ENCODE results near the gene AQP5.
A peak's percentile ranks its signal among the peaks of the same experiment; 100 is the strongest.

The AQP5 gene

DNA sequence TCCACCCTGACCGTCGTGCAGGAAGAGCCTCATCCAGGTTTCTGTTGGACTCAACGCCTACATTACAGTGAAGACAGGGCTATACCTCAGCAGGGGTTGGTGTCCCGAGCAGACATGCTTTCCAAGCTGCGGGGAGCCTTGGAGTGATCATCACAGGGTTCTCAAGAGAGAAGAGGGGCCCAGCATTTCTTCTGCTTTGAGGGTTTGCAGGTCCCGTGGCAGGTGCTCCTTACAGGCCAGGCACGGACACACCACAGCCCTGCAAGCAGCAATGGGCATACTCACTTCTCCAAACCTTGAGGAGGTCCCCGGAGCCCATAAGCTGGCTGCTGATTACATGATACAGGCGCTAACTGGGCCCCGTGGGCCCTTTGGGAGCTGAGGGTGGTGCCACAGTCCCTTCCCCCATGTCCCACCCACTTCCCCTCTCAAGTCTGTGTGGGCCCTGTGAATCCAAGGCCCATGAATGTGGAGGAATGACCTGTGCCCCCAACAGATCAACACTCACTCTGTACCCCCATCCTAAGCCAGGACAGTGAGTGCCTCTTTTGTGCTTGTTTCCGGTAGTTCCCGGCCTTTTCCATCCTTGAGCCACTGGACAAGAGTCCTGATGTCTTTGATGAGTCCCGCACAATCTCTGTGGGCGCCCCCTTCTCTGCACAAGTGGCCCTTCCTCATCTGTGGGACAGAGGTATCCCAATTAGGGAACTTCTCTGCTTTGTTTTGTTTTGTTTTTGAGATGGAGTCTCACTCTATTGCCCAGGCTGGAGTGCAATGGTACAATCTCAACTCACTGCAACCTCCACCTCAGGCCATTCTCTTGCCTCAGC, 10.0 kb upstream of the AQP5 start:
- Histone ChIP-seq H3K36me3 (ENCODE audit: control insufficient read depth in 1 of 2, insufficient read depth in 2 of 2, low read depth in 1 of 2, low read length in 2 of 2) (no peaks in the 10 kb centered on the region), H3K79me1 (replicated peaks; ENCODE audit: low read length, poor library complexity, severe bottlenecking) (no peaks in the 10 kb centered on the region), H2BK120ac (ENCODE audit: low read depth, low read length) (no peak overlapping the region), H2BK12ac (ENCODE audit: low read length in 2 of 2) (no peak overlapping the region), H2BK15ac (ENCODE audit: low read depth, poor library complexity, severe bottlenecking) (no peak overlapping the region), H3K4ac (ENCODE audit: low read depth in 1 of 2, low read length in 2 of 2) (no peak overlapping the region), H2AK5ac (ENCODE audit: low read length, severe bottlenecking) (no peak overlapping the region), H3K4me2 (ENCODE audit: low read length, poor library complexity, severe bottlenecking) (no peak overlapping the region), H2AFZ (ENCODE audit: low read depth, low read length) (no peak overlapping the region), H3K14ac (ENCODE audit: low read length in 2 of 2) (no peak overlapping the region), H4K91ac (ENCODE audit: low read length) (no peak overlapping the region), H3K27me3 (ENCODE audit: control insufficient read depth in 1 of 2, insufficient read depth in 1 of 2, low read length in 2 of 2) (peaks cover 62 to 63% of the 10 kb centered on the region in 2 experiments), H3K4me1 (ENCODE audit: control insufficient read depth, insufficient read depth, low read depth, low read length) (peaks cover 2% of the 10 kb centered on the region), H4K8ac (ENCODE audit: low read length) (no peak overlapping the region), H3K9me3 (ENCODE audit: control insufficient read depth, low read length) (no peaks in the 10 kb centered on the region), H3K23ac (ENCODE audit: low read length in 2 of 2) (no peak overlapping the region), H3K4me3 (ENCODE audit: insufficient read depth in 1 of 2, low read depth in 1 of 2, low read length in 2 of 2) (no peak overlapping the region), H3K18ac (ENCODE audit: low read depth in 1 of 2, low read length in 2 of 2) (no peak overlapping the region), H3K9ac (ENCODE audit: low read length) (no peak overlapping the region), H3K27ac (ENCODE audit: low read length, poor library complexity, severe bottlenecking) (no peak overlapping the region), H2BK5ac (ENCODE audit: low read depth, low read length, poor library complexity, severe bottlenecking) (no peak overlapping the region)
- WGBS = 79% methylated on average over 14 of the region's 14 CpGs
- no peak for DNase-seq

DNA sequence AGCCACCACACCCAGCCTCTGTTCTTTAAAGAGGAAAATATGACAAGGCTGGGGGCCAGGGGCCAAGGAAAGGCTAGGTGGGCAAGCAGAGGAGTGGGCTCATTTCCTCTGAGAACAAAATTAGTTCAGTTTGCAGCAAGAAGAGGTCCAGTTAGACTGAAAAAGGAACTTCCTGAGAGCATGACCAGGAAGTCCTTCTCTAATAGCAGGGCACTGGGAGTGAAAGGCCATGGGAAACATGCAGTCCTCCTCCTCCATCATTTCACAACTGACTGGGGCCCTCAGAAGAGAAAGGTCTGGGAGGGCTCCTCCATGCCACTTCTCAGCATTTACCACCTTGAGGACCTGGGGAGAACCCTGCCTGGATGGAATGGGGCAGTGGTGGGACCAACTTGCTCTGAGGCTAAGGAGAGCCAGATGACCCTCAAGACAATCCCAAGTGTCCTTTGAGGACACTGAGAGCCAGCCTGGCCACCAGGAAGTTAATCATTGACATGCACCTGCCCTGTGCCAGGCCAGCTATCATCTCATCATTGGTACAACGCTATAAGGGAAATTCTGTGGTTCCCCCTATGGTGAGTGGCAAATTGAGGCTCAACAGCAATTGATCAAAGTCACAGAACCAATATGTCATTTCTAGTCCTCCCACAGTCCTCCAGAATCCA, 9.1 kb upstream of the AQP5 start:
- H2BK15ac ChIP-seq (ENCODE audit: low read depth, poor library complexity, severe bottlenecking) = no peak overlapping the region
- no peak for DNase-seq
- H4K8ac ChIP-seq (ENCODE audit: low read length) = no peak overlapping the region
- no peaks in the 10 kb centered on the region for H3K36me3 ChIP-seq (ENCODE audit: control insufficient read depth in 1 of 2, insufficient read depth in 2 of 2, low read depth in 1 of 2, low read length in 2 of 2)
- WGBS = 96% methylated on average over 1 of the region's 1 CpG
- no peak overlapping the region for H3K4ac ChIP-seq (ENCODE audit: low read depth in 1 of 2, low read length in 2 of 2)
- no peak overlapping the region for H3K27ac ChIP-seq (ENCODE audit: low read length, poor library complexity, severe bottlenecking)
- no peak overlapping the region for H2BK12ac ChIP-seq (ENCODE audit: low read length in 2 of 2)
- no peak overlapping the region for H3K14ac ChIP-seq (ENCODE audit: low read length in 2 of 2)
- H3K4me3 ChIP-seq (ENCODE audit: insufficient read depth in 1 of 2, low read depth in 1 of 2, low read length in 2 of 2) = no peak overlapping the region
- no peak overlapping the region for H3K4me2 ChIP-seq (ENCODE audit: low read length, poor library complexity, severe bottlenecking)
- H2AK5ac ChIP-seq (ENCODE audit: low read length, severe bottlenecking) = no peak overlapping the region
- no peaks in the 10 kb centered on the region for H3K9me3 ChIP-seq (ENCODE audit: control insufficient read depth, low read length)
- no peak overlapping the region for H2BK5ac ChIP-seq (ENCODE audit: low read depth, low read length, poor library complexity, severe bottlenecking)
- H3K79me1 ChIP-seq (replicated peaks; ENCODE audit: low read length, poor library complexity, severe bottlenecking) = no peaks in the 10 kb centered on the region
- H3K4me1 ChIP-seq (ENCODE audit: control insufficient read depth, insufficient read depth, low read depth, low read length) = peaks cover 2% of the 10 kb centered on the region
- H3K23ac ChIP-seq (ENCODE audit: low read length in 2 of 2) = no peak overlapping the region
- no peak overlapping the region for H3K9ac ChIP-seq (ENCODE audit: low read length)
- H3K27me3 ChIP-seq (ENCODE audit: control insufficient read depth in 1 of 2, insufficient read depth in 1 of 2, low read length in 2 of 2) = peaks cover 71 to 72% of the 10 kb centered on the region in 2 experiments
- no peak overlapping the region for H2BK120ac ChIP-seq (ENCODE audit: low read depth, low read length)
- H4K91ac ChIP-seq (ENCODE audit: low read length) = peak overlapping the region; percentile 9
- H2AFZ ChIP-seq (ENCODE audit: low read depth, low read length) = no peak overlapping the region
- no peak overlapping the region for H3K18ac ChIP-seq (ENCODE audit: low read depth in 1 of 2, low read length in 2 of 2)

DNA sequence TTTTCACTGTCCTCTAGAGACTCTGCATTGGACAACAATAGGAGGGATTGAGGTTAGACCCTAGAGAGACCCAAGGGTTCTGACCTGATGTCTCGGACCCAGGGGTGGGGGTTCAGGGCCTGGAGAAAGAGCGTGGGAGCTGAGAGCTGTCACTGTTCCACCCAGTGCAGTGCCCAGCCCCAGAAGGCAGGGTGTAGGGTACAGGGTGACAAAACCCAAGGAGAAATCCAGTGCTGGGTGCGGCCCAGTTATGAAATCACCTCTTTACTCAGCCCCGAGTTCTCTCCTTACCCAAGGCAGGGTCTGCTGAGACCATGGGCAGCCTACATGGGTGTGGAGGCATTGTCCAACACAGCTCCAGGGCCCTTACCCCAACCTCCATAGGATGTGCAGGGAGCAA, 8.5 kb upstream of the AQP5 start:
- H3K18ac ChIP-seq (ENCODE audit: low read depth in 1 of 2, low read length in 2 of 2) = no peak overlapping the region
- no peak overlapping the region for H2BK15ac ChIP-seq (ENCODE audit: low read depth, poor library complexity, severe bottlenecking)
- no peak overlapping the region for H3K27ac ChIP-seq (ENCODE audit: low read length, poor library complexity, severe bottlenecking)
- no peak overlapping the region for H2BK120ac ChIP-seq (ENCODE audit: low read depth, low read length)
- no peak overlapping the region for H3K4me3 ChIP-seq (ENCODE audit: insufficient read depth in 1 of 2, low read depth in 1 of 2, low read length in 2 of 2)
- no peak overlapping the region for H4K91ac ChIP-seq (ENCODE audit: low read length)
- no peak for DNase-seq
- no peaks in the 10 kb centered on the region for H3K36me3 ChIP-seq (ENCODE audit: control insufficient read depth in 1 of 2, insufficient read depth in 2 of 2, low read depth in 1 of 2, low read length in 2 of 2)
- H3K4me2 ChIP-seq (ENCODE audit: low read length, poor library complexity, severe bottlenecking) = no peak overlapping the region
- H2BK5ac ChIP-seq (ENCODE audit: low read depth, low read length, poor library complexity, severe bottlenecking) = no peak overlapping the region
- no peak overlapping the region for H2AFZ ChIP-seq (ENCODE audit: low read depth, low read length)
- H2BK12ac ChIP-seq (ENCODE audit: low read length in 2 of 2) = no peak overlapping the region
- peaks cover 2% of the 10 kb centered on the region for H3K4me1 ChIP-seq (ENCODE audit: control insufficient read depth, insufficient read depth, low read depth, low read length)
- no peaks in the 10 kb centered on the region for H3K79me1 ChIP-seq (replicated peaks; ENCODE audit: low read length, poor library complexity, severe bottlenecking)
- no peak overlapping the region for H3K14ac ChIP-seq (ENCODE audit: low read length in 2 of 2)
- 90% methylated on average over 4 of the region's 4 CpGs for WGBS
- H3K4ac ChIP-seq (ENCODE audit: low read depth in 1 of 2, low read length in 2 of 2) = no peak overlapping the region
- no peak overlapping the region for H3K23ac ChIP-seq (ENCODE audit: low read length in 2 of 2)
- no peak overlapping the region for H3K9ac ChIP-seq (ENCODE audit: low read length)
- no peak overlapping the region for H4K8ac ChIP-seq (ENCODE audit: low read length)
- H3K9me3 ChIP-seq (ENCODE audit: control insufficient read depth, low read length) = no peaks in the 10 kb centered on the region
- H2AK5ac ChIP-seq (ENCODE audit: low read length, severe bottlenecking) = no peak overlapping the region
- peaks cover 77 to 78% of the 10 kb centered on the region in 2 experiments for H3K27me3 ChIP-seq (ENCODE audit: control insufficient read depth in 1 of 2, insufficient read depth in 1 of 2, low read length in 2 of 2)

DNA sequence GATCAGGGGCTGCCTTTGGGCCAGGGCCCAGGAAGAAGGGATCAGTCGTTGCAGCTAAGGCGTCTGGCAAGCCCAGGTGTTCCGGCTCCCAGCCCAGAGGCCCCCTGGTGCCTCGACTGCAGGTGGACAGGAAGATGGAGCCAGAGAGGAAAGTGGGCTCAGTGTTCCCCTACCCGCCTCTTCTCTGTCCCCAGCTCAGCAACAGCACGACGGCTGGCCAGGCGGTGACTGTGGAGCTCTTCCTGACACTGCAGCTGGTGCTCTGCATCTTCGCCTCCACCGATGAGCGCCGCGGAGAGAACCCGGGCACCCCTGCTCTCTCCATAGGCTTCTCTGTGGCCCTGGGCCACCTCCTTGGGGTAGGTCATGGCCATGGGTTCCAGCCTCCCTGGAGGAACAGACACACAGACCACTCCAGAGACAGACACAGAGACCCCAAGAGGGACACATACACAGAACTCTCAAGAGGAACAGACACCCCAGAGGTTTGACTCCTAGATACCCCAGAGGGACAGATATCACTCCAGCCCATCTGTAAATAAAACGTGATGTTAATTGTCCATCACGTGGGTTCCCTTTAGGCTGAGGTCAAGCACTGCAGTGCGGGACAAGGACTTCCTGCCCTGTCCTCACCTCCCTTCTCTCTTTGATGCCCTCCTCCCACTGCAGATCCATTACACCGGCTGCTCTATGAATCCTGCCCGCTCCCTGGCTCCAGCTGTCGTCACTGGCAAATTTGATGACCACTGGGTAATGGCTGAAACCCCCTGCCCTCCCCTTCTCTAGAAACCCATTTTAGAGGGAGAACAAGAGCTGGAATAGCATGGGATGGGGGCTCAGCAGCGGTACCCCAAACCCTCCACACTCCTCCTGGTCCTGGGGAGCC, 7.5 kb upstream of the AQP5 start:
- Histone ChIP-seq H3K4ac (ENCODE audit: low read depth in 1 of 2, low read length in 2 of 2) (no peak overlapping the region), H2BK5ac (ENCODE audit: low read depth, low read length, poor library complexity, severe bottlenecking) (no peak overlapping the region), H2BK12ac (ENCODE audit: low read length in 2 of 2) (no peak overlapping the region), H3K27me3 (ENCODE audit: control insufficient read depth in 1 of 2, insufficient read depth in 1 of 2, low read length in 2 of 2) (peaks cover 86 to 87% of the 10 kb centered on the region in 2 experiments), H3K18ac (ENCODE audit: low read depth in 1 of 2, low read length in 2 of 2) (no peak overlapping the region), H3K23ac (ENCODE audit: low read length in 2 of 2) (no peak overlapping the region), H2BK120ac (ENCODE audit: low read depth, low read length) (no peak overlapping the region), H3K9me3 (ENCODE audit: control insufficient read depth, low read length) (no peaks in the 10 kb centered on the region), H3K4me3 (ENCODE audit: insufficient read depth in 1 of 2, low read depth in 1 of 2, low read length in 2 of 2) (no peak overlapping the region), H4K91ac (ENCODE audit: low read length) (no peak overlapping the region), H3K4me1 (ENCODE audit: control insufficient read depth, insufficient read depth, low read depth, low read length) (peaks cover 2% of the 10 kb centered on the region), H3K9ac (ENCODE audit: low read length) (no peak overlapping the region), H3K36me3 (ENCODE audit: control insufficient read depth in 1 of 2, insufficient read depth in 2 of 2, low read depth in 1 of 2, low read length in 2 of 2) (no peaks in the 10 kb centered on the region), H2AFZ (ENCODE audit: low read depth, low read length) (no peak overlapping the region), H3K27ac (ENCODE audit: low read length, poor library complexity, severe bottlenecking) (no peak overlapping the region), H2AK5ac (ENCODE audit: low read length, severe bottlenecking) (no peak overlapping the region), H2BK15ac (ENCODE audit: low read depth, poor library complexity, severe bottlenecking) (peak overlapping the region; percentile 9), H3K14ac (ENCODE audit: low read length in 2 of 2) (no peak overlapping the region), H3K79me1 (replicated peaks; ENCODE audit: low read length, poor library complexity, severe bottlenecking) (no peaks in the 10 kb centered on the region), H3K4me2 (ENCODE audit: low read length, poor library complexity, severe bottlenecking) (no peak overlapping the region), H4K8ac (ENCODE audit: low read length) (no peak overlapping the region)
- no peak for DNase-seq
- WGBS = 83% methylated on average over 21 of the region's 21 CpGs

All from mesenchymal stem cell (in vitro differentiated cells and primary cell).